Colon (tissue), 2 donors: ENCODE data around the gene KCNK2.

Experiments used
- FAIRE-seq: peaks from 2 replicates; lab custom pipeline; 2012; peaks lifted over from hg19 to GRCh38; lab: Jason Lieb, UNC
- donor health status: control.
- donor health status: control.

The KCNK2 gene, protein sequence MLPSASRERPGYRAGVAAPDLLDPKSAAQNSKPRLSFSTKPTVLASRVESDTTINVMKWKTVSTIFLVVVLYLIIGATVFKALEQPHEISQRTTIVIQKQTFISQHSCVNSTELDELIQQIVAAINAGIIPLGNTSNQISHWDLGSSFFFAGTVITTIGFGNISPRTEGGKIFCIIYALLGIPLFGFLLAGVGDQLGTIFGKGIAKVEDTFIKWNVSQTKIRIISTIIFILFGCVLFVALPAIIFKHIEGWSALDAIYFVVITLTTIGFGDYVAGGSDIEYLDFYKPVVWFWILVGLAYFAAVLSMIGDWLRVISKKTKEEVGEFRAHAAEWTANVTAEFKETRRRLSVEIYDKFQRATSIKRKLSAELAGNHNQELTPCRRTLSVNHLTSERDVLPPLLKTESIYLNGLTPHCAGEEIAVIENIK

DNA sequence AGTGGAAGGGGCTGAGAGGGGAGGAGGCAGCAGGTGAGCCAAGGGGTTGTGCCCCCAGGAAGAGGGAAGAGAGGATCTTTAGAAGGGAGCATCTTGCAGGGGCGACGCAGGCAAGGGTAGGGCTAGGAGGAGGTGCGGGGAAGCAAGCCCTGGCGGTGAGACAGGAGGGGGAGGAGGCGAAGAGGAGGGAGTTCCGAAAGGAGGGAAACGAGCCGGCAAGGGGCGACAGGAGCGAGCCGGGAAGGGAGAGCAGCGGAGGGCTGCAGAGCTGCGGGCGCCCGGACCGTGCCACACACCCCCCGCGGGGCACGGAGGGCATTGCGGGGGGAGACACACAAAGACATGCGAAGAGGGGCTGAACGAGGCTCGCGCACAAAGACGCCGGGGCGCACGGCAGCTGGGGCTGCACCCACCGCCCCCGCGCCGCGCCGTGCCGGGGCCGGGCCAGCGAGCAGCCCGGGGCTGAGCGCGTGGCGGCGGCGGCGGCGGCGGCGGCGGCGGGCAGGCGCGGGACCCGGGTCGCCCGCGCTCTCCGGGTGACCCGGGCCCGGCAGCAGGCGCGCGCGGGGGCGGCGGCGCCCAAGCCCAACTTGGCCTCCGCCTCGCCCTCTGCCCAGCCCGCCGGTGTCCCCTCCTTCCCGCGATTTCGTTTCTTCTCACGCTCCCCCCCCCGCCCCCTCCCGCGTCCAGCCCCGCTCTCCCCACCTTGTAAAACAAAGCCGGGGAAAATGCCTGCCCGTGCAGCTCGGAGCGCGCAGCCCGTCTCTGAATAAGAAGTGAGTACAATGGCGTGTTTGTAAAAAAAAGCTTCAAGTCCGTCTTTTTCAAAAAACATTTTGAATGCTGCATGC is at the start of gene KCNK2:
TSS of gene KCNK2 (plus strand) at position 206 of the 851 bp plus-strand sequence. CDS start 649 bp downstream, outside the sequence.
- FAIRE-seq = no peak

DNA sequence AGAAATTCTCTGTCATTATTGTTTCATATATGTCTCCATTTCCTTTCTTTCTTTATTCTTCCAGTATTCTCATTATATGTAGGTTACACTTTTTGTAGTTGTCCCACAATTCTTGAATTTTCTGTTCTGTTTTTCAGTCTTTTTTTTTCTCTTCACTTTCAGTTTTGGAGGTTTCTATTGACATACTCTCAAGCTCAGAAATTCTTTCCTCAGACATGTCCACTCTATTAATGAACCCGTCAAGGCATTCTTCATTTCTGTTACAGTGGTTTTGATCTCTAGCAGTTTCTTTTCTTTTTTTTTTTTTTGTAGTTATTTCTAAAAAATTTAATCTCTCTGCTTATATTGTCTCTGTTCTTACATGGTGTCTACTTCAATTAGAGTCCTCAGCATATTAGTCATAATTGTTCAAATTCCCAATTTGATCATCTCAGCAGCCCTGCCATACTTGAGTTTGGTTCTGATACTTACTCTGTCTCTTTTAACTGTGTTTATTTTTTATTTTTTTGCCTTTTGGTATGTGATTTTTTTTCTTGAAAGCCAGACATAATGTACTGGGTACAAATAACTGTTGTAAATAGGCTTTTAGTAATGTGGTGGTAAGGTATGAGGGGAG is 49.5 kb upstream of the KCNK2 start:
- no peak for FAIRE-seq

DNA sequence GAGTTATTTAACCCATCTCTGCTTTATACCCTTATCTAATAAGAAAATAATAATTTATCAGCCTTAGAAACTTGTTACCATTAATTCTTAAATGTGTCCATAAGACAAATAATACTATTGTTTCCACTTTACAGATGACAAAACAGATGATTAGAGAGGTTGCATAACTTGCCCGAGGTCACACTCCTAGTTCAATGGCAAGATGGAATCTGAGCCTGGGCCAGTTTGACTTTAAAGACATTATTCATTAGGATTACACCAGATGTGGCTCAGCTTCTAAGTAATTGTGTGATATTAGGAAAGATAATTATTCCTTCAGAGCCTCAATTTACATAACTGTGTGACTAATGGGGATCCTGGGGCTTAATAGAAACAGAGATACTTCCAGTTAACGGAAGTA is 42.3 kb upstream of the KCNK2 start:
- no peak for FAIRE-seq

DNA sequence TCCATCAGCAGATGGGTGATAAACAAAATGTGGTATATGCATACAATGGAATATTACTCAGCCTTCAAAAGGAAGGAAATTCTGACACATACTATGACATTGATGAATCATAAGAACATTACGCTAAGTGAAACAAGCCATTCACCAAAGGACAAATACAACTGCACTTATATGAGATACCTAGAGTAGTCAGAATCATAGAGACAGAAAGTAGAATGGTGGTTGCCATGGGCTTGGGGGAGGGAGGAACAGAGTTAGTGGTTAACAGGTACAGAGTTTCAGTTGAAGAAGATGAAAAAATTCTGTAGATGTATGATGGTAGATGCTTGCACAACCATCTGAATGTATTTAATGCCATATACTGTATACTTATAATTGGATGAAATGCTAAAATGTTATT is 39.1 kb upstream of the KCNK2 start:
- no peak for FAIRE-seq

DNA sequence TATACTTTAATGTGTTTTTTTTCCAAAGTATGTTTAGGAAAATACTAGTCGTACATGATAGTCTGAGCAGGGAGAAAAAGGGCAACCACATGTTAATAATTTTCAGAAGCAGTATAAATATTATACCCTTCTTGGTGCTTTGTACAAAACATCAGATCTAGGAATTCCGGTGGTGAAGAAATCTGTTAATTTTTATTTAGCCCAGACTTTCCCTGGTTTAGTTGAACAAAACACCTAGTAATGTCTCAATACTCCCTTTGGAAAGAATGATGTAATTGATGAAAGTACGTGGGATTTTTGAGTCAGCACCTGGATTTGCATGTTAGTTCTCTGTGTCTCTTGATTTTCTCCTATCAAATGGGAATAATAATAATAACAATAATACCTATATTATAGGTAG is 38.4 kb upstream of the KCNK2 start:
- FAIRE-seq = no peak

DNA sequence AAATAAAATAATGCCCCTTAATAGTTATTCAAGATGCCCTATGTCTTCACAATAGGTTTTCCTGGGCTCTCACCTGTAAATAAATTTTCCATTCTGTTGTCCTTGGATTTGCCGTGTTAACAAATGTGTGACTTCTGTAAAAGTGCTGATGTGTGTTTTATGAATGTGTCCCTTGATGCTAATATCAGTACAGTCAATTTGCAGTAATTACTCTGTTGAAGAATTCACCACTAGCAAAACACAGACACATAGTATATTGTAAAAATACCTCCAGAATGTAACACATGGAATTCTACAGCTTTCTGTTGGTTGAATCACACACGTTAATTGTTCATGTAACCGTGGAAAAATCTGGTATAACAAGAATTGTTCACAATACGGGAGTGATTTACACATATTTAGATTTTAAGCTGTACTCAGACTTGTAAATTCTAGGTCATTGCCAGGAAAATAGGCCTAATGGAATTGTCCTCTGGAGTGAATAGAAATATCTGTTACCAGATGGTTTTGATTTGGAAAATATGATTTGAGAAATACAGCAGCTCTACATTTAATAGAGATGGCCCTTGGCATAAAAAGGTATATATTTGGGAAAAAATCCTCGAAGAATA is 36.7 kb upstream of the KCNK2 start:
- no peak for FAIRE-seq

DNA sequence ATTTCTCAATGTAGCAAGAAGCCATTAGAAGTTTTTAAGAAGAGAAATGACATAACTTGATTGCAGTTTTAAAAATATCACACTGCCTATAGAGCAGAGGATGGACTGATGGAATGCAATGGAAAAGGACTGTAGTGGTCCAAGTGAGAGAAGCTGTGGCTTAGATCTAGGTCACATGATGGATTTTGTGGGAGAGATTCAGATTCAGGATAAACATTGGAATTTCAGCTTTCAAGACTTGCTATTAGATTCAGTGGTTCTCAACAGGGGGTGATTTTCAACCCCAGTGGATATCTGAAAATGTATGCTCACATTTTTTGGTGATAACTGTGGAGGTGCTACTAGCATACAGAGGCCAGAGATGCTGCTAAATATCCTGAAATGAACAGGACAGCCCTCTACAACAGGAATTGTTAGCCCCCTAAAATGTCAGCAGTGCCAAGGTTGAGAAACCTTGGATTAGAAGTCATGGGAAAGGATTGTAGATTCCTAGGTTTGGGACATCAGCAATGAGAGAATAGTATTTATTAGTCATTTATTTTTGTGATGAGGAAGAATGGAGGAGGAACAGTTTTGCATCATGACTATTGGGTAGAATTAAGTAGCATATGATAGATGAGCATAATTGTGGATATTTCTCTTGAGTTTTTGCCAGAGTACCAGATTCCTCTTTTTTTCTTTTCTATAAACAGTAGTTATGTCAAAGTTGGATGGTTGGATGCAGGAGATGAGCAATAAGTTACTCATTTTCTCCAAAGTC is 30.1 kb upstream of the KCNK2 start:
- FAIRE-seq = no peak

DNA sequence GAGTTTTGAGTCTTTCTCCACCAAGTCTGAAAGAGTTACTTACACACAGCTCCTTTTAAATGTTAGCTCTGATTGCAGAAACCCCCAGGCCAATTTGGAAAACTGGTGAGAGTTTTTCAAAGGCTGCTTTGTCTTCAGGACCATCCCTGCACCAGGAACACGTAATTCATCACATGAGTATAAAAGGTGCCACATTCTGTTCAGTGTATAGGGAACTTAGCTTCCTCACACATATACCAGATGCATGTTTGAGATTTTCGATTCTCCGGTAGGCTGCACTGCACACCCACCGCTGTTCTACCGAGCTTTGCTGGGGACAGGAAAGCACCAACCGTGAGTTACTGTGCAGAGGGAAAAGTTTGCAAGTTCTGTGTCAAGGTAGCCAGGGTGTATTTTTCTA is 28.3 kb upstream of the KCNK2 start:
- FAIRE-seq = no peak

DNA sequence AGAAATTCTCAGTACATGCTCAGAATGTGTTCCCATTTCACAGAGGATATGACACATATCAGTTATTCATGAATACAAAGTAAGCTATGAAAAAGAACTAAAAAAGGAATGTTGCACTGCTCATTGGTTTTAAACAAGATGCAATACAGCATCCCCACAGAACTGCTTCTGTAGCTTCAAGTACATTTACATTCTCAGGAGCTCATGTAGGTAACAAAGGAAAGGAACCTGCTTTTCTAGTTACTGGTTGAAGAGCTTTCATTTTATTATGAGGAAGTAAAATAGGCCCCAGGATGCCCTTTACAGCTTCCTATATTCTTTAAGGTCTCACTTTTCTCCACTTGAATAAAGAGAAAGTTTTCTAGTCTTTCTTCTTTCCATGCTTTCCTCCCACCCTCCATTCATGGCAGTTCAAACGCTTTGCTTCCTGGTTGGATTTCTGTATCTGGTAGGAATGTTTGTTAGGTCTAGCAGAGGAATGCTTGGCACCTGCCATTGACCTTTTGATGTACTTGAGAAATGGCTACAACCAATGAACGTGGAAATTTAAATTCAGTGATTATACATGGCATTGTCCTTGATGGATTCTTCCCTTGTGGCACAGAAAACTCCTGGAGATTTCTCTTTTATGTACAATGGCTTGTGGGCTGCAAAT is 27.1 kb upstream of the KCNK2 start:
- no peak for FAIRE-seq

DNA sequence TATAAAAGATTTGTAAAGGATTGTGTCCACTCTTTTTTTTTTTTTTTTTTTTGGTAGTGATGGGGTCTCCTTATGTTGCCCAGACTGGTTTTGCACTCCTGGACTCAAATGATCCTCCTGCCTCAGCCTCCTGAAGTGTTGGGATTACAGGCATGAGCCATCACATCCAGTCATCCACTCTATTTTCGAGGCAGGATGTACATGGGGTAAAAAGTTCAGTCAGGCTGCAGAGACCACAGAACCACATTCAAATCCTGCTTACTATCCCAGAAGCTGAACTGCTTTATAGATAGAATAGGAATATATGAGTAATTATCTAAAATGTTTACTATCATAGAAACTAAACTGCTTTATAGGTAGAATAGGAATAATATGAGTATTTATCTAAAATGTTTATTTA is 26.0 kb upstream of the KCNK2 start:
- FAIRE-seq = no peak

DNA sequence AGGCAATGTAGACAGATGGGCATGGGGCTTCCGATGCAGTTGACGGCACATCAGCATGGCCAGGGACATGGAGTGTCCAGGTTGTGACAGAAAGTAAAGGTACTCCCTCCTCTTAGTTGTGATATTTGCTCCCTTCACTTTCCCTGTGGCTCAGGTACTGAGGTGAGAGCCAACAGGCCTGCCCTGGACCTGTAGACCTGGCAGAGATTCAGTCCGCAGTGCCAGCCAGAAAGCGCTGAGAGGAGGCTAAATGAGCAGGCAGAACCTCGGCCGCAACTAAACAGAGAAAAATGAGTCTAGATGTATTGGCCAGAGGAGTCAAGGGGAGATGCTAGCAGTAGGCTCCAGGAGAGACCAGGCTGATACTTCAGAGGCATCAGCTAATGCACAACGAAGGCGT is 22.6 kb upstream of the KCNK2 start:
- no peak for FAIRE-seq

DNA sequence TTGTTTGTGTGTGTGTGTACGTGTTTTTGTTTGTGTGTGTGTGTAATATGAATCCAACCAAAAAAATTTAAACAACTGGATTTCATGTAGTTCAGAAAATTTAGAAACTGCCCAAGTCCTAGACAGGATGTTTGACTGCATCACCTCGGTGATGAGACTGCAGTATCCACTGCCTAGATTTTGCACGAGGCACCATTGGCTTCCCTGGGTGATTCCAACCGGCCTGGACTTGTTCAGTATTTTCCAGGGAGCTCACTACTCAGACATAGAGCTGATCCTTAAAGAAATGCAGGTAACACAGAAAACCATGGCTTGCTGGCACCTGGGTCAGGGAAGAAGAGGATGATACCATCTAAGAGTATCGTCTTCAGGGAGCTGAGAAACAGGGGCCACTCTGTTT is 18.2 kb upstream of the KCNK2 start:
- FAIRE-seq = no peak

DNA sequence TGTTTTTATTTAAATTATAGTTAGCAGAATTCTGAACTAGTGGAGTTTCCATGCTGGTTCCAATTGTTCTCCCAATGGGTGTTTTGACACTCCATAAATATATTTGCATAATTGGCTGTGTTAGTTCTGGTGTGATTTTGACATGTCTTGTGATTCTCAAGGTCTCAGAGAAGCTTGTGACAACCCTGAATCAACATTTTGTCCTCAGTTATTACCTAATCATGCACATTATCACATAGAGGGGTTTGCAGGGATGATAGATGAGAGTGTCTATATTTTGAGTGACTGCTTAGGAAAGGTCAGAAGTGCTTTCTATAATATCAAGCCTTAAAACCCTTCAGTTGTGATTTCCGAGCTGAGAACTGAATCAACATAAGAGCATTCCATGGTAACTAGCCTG is 11.5 kb upstream of the KCNK2 start:
- FAIRE-seq = no peak

DNA sequence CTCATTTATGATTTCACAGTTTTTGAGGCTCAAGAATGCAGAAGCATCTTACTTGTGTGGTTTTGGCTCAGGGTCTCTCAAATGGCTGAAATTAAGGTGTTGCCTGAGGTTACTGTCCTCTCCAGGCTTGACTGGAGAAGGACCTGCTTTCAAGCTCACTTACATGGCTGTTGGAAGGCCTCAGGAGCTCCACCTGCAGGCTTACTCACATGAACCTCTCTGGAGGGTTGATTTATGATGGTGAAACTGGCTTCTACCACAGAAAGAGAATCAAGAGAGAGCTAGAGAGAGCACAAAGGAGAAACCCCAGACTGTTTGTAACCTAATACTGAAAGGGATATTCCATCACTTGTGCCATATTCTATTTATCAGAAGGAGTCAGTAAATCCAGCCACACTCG is 6.2 kb upstream of the KCNK2 start:
- no peak for FAIRE-seq

DNA sequence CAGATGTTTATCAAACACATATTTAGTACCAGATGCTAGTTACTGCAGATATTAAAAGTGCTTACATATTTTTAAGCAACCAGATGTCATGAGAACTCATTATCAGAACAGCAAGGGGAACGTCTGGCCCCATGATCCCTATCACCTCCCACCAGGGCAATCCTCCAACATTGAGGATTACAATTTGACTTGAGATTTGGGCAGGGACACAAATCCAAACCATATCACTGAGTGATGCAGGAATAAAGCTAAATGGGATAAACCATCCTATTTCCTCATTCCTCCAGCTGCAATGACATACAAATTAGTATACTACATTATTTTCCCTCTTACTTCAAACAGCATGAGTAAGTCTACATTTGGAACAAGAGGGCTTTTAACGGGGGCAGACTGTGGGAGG is 3.1 kb upstream of the KCNK2 start:
- FAIRE-seq = no peak

DNA sequence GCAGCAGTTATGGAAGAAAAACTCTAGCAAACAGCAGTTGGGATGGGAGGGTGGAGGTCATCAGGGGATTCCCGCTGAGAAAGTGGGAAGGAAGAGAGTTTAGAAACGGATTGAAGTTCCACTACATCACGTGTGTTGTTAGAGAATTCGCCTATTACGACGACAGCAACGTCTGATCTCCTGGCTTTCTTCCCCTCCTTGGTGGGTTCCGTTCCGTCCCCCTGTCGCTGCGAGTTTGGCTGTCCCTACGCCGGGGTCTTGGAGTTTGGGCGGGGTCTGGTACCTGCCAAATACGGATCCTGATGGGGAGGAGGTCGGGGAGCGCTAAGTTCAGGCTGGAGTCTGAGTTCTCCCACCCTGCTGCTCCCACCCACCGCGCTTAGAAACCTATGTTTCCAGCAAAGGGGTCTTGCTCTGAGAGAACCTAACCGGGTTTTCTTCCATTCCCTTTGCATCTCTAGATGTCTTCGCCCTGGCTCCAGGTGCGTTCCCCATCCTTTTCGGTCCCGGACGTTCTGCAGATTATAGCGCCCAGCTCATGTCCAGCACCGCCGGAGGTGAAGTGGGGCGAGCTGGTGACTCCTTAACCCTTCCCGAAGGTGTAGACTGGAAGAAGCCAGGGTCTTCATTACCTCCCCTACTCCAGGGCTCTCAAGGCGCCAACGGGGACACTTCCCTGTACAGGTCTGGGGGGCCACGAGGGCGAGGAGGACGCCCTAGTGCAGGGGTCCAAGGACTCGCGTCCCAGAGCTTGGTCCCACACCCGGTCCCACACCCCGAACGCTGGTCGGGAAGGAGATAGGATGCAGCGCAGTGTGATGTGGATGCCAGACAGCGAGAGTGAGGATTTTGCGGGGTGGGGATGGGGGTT is 641 bp upstream of the KCNK2 start:
- no peak for FAIRE-seq

DNA sequence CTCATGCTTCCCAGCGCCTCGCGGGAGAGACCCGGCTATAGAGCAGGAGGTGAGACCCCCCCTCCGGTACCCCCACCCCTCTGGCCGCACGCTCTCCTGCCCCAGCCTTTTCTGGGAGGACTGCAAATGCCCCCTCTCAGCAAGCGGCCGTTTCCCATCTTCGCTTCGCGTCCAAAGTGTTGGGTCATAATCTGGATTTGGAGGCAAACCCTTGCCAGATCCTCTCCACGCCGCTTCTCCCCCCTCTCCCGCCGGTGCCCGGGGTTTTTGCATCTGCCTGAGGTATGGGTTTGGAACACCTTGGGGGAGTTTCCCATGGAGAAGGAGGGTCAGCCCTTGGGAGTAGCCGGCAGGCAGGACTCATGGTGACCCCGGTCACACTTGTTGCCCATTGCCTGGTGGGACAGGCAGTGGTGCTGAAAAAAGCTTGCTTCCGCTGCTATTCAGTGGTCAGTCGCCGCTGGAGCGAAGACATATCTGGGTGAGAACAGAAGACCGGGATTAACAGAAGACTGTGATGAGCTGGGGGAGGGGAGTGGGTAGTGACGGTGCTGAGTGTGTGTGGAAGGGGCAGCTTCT is 935 bp downstream of the KCNK2 start:
- no peak for FAIRE-seq

DNA sequence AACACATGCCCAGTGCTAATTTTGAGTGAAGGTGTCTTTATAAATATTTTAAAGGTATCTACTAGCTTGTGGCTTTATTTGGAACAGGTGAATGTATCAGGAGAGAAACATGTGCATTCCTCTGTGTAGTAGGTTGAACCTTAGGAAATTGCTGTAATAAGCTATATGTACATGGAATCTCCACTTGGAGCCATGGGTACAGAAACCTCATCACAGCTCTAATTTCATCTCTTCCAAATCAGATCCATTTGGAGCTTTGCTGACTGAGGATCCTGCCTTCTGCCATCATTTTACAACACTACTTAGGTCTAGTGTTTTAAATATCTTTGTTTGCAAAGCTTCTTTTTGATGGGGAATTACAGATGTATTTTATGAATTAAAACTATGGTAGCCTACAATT is 2.1 kb downstream of the KCNK2 start:
- FAIRE-seq = no peak

DNA sequence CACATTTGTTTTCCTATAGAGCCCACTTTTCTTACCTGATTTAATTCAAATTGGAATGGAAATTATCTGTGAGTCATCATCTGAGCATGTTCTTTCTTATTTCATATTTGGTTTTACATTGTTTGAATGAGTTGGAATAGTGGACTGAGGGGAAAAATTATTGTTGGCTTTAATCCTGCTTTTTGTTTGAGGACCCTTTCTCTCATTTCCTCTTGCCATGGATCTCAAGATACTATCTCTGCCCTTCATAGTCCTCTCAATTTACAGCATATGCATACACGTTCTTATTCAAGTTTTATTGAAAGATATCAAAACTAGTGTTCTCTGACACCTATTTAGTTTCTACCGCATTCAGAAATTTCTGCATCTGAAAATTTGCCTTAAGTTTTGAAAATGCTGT is 5.1 kb downstream of the KCNK2 start:
- FAIRE-seq = no peak

DNA sequence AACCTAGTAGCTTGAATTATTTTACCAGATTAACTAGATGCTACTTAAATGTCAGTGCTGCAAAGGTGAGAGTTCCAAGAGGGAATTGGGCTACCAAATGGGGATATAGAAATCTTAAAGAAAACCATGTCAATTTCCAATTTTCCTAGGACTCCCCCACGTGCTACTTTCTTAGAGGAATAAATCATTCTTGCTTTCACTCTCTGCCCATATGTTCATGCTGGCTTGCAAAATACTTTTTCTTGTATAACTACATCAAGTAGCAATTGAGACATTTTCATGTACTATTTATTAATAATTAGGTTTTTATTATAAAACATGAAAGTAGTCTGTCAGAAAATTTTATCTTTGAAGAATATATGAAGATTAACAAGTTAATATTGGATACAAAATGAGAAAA is 11.8 kb downstream of the KCNK2 start:
- FAIRE-seq = no peak
